NCI-H146 treated with DMSO at 0.1 percent for 48 hours (cell line): ENCODE measurements around the gene BFSP2.

Experiments
- DNase-seq: peaks from one replicate; lab custom pipeline; 2025; ENCODE audit not compliant: unreplicated experiment; lab: John Stamatoyannopoulos, UW

The BFSP2 gene

DNA sequence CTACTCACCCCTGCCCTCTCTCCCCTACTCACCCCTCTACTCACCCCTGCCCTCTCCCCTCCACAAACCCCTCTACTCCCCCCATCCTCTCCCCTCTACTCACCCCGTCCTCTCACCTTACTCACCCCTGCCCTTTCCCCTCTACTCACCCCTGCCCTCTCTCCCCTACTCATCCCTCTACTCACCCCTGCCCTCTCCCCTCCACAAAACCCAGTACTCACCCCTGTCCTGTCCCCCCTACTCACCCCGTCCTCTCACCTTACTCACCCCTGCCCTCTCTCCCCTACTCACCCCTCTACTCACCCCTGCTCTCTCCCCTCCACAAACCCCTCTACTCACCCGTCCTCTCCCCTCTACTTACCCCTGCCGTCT lies 14.2 kb downstream of the BFSP2 start:
- DNase-seq, result no peak

- DNase-seq, result no peak
Observed at GRCh38 chr3:133418361-133418760, 18.5 kb downstream of the BFSP2 start.

GRCh38 chr3:133419151-133419909 lies 19.5 kb downstream of the BFSP2 start:
- no peak for DNase-seq

DNA sequence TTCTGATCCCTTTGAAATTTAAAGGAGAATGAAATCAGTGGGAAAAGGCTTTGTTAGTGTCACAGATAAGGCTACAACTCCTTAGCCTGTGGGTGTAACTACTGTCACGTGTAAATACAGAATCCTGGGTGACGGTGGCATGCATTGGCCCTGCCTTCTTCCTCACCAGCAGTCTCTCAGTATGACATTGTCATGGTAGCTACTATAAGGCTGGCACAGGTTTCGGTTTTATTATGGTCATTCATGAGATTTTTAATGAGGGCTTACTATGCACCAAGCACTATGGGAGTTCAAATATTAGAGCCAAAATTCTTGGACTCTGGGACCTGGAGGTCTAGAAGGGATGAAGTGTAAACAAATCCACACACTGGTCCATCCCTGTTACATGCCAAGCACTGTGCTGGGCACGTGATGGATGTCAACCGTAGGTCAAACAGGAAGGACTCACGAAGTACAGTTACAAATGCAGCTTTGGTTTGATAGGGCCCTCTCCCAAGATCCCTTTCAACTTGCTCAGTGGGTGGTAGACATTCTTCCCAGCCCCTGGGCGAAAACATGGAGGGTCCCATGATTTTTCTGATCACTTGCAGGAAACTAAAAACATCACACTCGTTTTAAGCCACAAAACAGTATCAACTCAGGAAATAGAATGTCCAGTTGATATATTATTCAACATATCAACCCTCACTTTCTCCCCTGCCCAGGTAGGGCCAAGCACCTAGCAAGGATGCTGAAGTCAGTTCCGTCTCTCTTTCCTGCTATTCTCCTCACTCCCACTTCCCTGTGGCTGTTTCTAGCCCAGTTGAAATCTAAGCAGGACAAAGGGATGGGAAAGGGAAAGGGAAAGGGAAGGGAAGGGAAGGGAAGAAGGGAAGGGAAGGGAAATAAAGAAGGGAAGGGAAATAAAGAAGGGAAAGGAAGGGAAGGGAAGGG lies 25.3 kb downstream of the BFSP2 start:
- no peak for DNase-seq

DNA sequence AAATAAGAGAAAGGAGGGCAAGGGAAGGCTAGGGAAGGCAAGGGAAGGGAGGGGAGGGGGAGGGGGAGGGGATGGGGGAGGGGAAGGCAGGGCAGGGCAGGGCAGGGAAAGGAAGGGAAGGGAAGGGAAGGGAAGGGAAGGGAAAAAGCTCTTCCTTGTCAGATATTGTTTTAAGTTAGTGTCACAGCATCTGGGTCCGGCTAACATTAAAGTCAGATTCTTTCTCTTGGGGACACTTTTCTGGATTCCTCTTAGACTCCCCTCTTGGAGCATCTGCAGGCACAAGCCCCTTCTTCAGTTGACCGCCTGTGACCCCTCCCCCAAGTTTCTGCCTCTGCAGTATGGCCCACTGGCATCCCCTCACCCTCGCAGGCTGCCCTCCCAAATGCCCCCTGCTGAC lies 26.0 kb downstream of the BFSP2 start:
- DNase-seq, result no peak

GRCh38 chr3:133426721-133427120 lies 26.9 kb downstream of the BFSP2 start:
- DNase-seq, result no peak

GRCh38 chr3:133428552-133428951 lies 28.7 kb downstream of the BFSP2 start:
- DNase-seq, result no peak

DNA sequence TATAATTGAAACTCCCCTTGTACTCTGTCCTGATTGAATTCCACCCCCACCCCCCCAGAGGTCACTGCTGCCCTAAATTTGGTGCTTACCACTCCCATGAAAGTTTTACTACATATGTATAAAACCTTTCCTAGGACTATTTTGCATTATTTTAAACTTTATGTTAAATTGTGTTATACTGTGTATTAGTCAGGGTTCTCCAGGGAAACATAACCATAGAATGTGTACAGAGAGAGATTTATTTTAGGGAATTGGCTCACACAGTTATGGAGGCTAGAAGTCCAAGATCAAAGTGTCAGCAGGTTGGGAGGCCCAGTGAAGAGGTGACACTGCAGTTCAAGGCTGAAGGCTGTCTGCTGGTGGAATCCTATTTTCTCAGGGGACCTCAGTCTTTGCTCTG lies 29.2 kb downstream of the BFSP2 start:
- no peak for DNase-seq

GRCh38 chr3:133439563-133439962 lies 39.7 kb downstream of the BFSP2 start:
- DNase-seq, result no peak

GRCh38 chr3:133440652-133441051 lies 40.8 kb downstream of the BFSP2 start:
- DNase-seq, result no peak

DNA sequence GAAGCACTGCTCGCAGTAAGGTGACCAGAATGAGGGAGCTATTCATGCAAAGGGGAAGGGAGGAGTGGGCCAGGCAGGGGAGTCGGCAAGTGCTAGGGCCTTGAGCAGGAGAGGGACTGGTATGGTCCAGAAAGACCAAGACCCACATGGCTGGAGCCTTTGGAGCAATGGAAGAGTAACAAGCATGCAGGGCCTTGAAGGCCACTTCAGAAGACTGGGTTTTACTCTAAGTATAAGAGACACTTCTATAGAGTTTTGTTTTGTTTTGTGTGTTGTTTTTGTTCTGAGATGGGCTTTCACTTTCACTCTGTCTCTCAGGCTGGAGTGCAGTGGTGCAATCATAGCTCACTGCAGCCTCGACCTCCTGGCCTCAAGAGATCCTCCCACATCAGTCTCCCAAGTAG lies 42.0 kb downstream of the BFSP2 start:
- DNase-seq, result no peak

GRCh38 chr3:133442518-133442917 lies 42.7 kb downstream of the BFSP2 start:
- DNase-seq, result no peak

DNA sequence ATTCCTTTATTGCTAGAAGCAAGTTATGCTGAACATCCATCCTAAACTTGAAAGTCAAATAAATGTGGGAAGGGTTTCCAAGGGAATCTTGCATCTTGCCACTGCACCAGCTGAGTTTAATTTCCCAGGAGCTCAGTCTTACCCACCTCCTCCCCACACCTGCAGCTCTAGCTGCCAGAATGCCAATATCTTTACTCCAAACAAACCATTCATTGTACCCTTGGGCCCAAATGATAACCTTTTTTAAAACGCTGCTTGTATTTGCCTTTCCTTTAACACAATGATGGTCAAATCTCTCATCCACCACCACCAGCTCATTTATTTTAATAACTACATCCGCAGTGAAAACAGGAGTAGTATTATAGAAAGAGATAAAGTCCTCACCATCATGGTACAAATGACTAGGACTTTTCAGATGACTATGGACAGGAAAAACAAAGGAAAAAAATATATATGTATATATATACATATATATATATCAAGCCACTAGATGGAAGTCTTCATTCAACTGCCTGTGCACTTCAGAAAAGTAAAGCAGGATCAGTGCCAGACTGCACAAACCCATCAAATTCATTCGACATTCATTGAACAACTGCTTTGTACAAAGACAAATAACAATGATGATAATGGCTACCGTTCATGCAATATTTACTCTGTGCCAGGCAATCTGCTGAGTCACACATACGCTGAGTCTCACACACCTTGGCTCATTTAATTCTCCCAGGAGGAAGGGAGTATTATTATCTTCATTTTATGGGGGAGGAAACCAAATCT lies 44.0 kb downstream of the BFSP2 start:
- peak; percentile 93 for DNase-seq

GRCh38 chr3:133444423-133444774 lies 44.5 kb downstream of the BFSP2 start:
- DNase-seq, result no peak

DNA sequence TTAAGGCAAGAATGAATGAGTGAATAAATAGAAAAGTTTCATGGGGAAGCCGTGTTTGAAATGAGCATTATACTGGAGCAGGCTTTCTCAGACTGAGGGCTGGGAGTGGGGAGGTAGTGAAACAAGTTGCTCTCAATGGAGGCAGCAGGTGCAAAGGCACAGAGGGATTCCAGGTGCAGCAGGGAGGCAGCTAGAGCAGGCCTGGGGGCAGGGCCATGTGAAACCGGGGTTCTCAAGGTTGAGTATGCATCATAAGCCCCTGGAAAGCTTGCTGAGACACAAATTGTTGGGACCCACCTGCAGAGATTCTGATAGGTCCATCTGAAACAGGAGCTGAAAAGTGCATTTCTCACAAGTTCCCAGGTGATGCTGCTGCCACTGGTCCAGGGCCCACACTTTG lies 45.3 kb downstream of the BFSP2 start:
- DNase-seq, result peak; percentile 40

DNA sequence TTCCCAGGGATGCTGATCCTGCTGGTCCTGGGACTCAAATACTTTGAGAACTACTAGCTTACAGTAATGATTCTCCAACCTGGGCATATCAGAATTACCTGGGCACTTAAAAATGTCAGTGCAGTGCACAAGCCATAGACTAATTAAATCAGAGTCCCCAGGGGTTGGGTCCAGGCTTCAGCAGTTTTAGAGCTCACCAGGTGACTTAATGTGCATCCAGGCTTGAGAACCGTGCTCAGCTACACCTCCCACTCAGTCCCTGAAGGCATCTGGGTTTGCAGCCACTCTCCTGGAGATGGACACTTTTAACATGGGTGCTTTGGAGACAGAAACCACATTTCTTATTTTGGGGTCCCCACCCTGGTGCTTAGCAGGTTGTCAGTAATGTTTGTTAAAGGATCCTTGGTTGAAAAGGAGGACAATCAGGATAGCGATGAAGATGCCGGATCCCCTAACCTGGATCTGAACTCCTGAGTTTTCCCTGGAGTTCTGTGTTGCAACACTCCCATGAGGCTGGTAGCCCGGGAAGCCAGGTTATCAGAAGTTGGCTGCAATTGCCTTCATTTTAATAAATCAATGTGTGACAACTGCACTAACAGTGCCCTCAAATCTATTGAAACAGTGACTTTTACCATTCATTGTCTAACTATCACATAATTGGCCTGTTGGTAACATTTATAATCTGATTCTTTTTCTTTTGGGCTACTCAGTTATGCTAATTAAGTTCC lies 48.1 kb downstream of the BFSP2 start:
- no peak for DNase-seq

GRCh38 chr3:133448478-133449122 lies 48.7 kb downstream of the BFSP2 start:
- DNase-seq, result no peak

DNA sequence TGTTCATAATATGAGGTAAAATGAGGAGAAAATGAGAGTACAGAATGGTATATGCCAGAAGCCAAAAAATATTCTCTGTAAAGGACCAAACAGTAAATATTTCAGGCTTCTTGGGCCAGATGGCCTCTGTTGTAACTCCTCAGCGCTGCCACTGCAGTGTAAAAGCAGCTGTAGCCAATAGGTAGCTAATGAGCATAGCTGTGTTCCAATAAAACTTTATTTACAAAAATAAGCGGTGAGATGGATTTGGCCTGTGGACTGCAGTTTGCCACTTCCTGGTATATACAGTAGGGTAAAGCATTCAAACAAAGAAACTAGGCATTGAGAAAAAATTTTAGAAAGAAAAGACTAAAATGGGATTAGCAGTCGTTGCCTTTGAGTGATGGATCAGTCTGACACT lies 51.5 kb downstream of the BFSP2 start:
- no peak for DNase-seq

- peak; percentile 55 for DNase-seq
Observed at GRCh38 chr3:133452641-133453319, 52.9 kb downstream of the BFSP2 start.

GRCh38 chr3:133453383-133453782 lies 53.5 kb downstream of the BFSP2 start:
- DNase-seq, result no peak
